ENCODE measurements around the gene CMTM4. TPM values are rescaled to one million over a fixed set of nuclear protein-coding genes. Genes with fewer than 3 reads are reported as not detected.
"Not testable (repeated sequence)": the region's sequence is repeated elsewhere in the genome, so short reads cannot be mapped to it uniquely, and the experiment has no call there.

CMTM4 gene
- total and polyA plus RNA-seq, 2 of the 8 experiments (the other 6 are each of a cell fraction or from before 2014, with no cell fraction given), result 35.3 to 51.7 TPM

DNA sequence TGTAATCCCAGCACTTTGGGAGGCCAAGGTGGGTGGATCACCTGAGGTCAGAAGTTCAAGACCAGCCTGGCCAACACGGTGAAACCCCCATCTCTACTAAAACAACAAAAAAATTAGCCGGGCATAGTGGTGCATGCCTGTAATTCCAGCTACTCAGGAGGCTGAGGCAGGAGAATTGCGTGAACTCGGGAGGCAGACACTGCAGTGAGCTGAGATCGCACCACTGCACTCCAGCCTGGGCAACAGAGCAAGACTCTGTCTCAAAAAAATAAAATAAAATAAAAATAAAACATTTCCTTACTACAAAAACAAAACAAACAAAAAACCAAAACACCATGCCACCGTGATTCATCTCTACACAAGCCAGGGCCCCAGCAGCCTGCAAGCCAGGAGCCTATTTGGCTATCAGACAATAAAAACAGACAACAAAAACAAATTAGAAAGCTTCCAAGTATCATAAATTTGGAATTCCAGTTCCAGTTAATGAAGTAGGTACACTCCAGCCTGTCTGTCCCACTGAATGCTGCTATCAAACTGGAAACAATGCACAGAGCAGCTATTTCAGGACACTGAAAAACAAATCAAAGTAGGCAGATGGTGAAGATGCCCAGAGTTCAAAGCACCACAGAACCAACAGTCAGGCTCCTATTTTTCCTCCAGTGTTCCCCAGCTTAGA is 34.7 kb downstream of the CMTM4 start:
- not testable (repeated sequence) for H3K56ac ChIP-seq (replicated peaks; ENCODE audit: insufficient read length, low read depth, low read length); H2AFZ ChIP-seq (ENCODE audit: low read length); H3K23ac ChIP-seq (ENCODE audit: insufficient read length); H3K9me3 ChIP-seq (ENCODE audit: insufficient read depth in 2 of 2, low read depth in 1 of 2, low read length in 1 of 2); H4K20me1 ChIP-seq (replicated peaks in 1 of 2; ENCODE audit: control insufficient read depth in 1 of 2, insufficient read depth in 2 of 2, low read length in 2 of 2); H3K27me3 ChIP-seq (replicated peaks in 1 of 4; ENCODE audit: control insufficient read depth in 3 of 4, extremely low read depth in 1 of 4, insufficient read depth in 3 of 4, low read length in 3 of 4); H2BK120ac ChIP-seq (replicated peaks; ENCODE audit: low read depth, low read length); FAIRE-seq; H3K4me1 ChIP-seq (replicated peaks in 1 of 4; ENCODE audit: control insufficient read depth in 3 of 4, insufficient read depth in 4 of 4, low read length in 3 of 4); H4K5ac ChIP-seq (ENCODE audit: insufficient read length, low read depth, low read length); H2BK12ac ChIP-seq (ENCODE audit: low read depth, low read length); H4K8ac ChIP-seq (ENCODE audit: extremely low read depth, insufficient read depth, low read length); H3K4me2 ChIP-seq (ENCODE audit: insufficient read depth in 1 of 2, low read depth in 2 of 2, low read length in 2 of 2); H3K27ac ChIP-seq (ENCODE audit: low read depth, low read length); H3K23me2 ChIP-seq (ENCODE audit: low read depth, low read length); H3K4me3 ChIP-seq (ENCODE audit: extremely low read depth in 1 of 4, insufficient read depth in 2 of 4, low read depth in 3 of 4, low read length in 4 of 4); H4K91ac ChIP-seq (replicated peaks; ENCODE audit: insufficient read length, low read length); H3K14ac ChIP-seq (ENCODE audit: insufficient read length); H2BK15ac ChIP-seq (ENCODE audit: low read length); DNase-seq (ENCODE audit: low read depth in 1 of 2, low spot score in 2 of 2); H3K36me3 ChIP-seq (ENCODE audit: control insufficient read depth in 2 of 4, insufficient read depth in 4 of 4, low read length in 3 of 4); H2BK20ac ChIP-seq (ENCODE audit: low read length); H3K79me1 ChIP-seq (ENCODE audit: low read depth, low read length); H2BK5ac ChIP-seq (ENCODE audit: low read depth, low read length); H3K9ac ChIP-seq (replicated peaks in 1 of 4; ENCODE audit: extremely low read depth in 1 of 4, low read depth in 3 of 4, low read length in 3 of 4); H2AK5ac ChIP-seq (ENCODE audit: low read depth, low read length); H3K4ac ChIP-seq (replicated peaks; ENCODE audit: insufficient read length, low read depth, low read length); H3K18ac ChIP-seq (ENCODE audit: extremely low read depth, low read length)
- peaks cover 0 to 22% of the 10 kb centered on the region in 2 experiments; a peak in 2 of 4 replicates for H3K79me2 ChIP-seq (ENCODE audit: control insufficient read depth in 1 of 2, insufficient read depth in 2 of 2, low read length in 2 of 2)
- 91 to 100% methylated on average over 1 to 6 of the region's 6 CpGs for WGBS, 2 experiments (ENCODE audit: extremely low coverage in 1 of 2, insufficient coverage in 1 of 2, insufficient read length in 1 of 2, insufficient replicate concordance in 2 of 2, low coverage in 1 of 2, low lambda C conversion rate in 2 of 2, missing lambda C conversion rate in 1 of 2)
- POLR2A ChIA-PET (ENCODE audit: partially characterized antibody), result interaction anchor here (1.2 to 2.1 kb wide), 2 partner anchors 11 to 53 kb away, joined by 3 to 8 read pairs; no protein-coding TSS in a partner anchor
- CTCF ChIA-PET (ENCODE audit: partially characterized antibody), result interaction anchor here (0.7 to 4.1 kb wide), 19 partner anchors 9 to 206 kb away, joined by 3 to 58 read pairs (median 6); no protein-coding TSS in a partner anchor

All from H1 (cell line).